ENCODE data around the gene CCDC92.
A peak's percentile ranks its signal among the peaks of the same experiment; 100 is the strongest.

CCDC92 gene, protein sequence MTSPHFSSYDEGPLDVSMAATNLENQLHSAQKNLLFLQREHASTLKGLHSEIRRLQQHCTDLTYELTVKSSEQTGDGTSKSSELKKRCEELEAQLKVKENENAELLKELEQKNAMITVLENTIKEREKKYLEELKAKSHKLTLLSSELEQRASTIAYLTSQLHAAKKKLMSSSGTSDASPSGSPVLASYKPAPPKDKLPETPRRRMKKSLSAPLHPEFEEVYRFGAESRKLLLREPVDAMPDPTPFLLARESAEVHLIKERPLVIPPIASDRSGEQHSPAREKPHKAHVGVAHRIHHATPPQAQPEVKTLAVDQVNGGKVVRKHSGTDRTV

DNA sequence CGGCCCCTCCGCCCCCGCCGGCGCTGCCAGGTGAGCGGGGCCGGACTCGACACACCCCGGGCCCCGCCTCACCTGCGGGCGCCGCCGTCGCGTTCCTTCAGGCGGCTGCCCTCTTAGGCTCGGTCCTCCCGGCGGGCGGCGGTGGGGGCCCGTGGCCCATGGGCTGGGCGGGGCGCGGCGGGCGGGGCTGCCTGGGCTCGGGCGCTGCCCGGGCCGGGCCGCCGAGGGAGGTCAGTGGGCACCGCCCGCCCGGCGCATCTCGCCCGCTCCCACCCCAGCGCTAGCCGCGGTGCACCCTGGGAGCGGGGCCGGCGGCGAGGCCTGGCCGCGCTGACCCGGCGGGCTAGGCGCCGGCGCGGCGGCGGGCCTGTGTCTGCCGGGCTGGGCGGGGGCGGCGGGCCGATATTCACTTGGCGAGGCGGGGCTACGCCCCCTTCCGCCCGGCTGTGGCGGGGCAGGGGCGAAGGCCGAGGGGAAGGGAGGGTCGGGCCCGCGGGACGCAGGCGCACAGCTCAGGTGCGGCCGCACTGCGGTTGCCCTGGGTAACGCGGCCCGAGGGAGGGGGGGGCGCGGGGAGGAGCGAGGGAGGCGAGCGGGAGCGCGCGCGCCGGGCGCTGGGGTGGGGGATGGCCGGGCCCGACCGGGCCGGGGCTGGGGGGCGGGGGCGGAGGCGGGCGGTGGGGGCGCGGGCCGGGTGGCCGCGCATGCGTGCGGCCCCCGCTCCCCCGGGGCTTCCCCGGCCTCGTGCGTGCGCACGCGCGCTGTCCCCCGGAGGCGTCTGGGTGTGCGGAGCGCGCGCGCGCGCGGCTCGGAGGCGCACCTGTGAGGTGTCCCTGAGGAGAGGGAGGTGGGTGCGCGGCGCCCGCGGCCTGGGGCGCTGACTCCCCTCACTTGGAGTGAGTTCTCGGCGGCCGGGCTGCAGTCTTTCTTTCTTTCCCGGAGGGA, at the start of gene CCDC92, which contains the start of gene ZNF664:
Gene CCDC92, minus strand, starts transcription at position 375 of the 945 bp plus-strand sequence. CDS start 28,526 bp downstream, outside the sequence.
Gene ZNF664, plus strand, starts transcription at position 759 of the 945 bp plus-strand sequence. CDS start 38,930 bp downstream, outside the sequence.
- peak; percentile 89 for DNase-seq (ENCODE audit: low read depth)

GRCh38 chr12:124022161-124022560, 49.5 kb upstream of the CCDC92 start:
- DNase-seq (ENCODE audit: low read depth), result no peak

DNA sequence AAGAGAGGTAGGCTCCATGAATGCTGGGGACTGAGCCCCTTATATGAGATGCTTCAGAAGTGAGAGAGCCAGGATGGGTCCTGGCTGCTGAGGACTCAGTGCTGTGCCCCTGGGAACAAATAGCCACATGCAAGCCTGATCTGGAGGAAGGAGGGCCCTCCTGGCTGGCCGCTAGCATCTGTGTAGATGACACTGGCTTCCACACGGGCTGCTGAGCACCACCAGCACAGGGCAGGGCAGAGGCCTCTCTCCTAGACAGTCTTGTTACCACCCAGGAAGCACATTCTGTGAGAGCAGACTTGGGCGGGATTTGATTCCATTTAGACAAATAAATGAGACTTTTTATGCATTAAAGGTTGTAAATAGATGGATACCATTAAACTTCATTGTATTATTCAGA, 48.4 kb upstream of the CCDC92 start:
- no peak for DNase-seq (ENCODE audit: low read depth)

DNA sequence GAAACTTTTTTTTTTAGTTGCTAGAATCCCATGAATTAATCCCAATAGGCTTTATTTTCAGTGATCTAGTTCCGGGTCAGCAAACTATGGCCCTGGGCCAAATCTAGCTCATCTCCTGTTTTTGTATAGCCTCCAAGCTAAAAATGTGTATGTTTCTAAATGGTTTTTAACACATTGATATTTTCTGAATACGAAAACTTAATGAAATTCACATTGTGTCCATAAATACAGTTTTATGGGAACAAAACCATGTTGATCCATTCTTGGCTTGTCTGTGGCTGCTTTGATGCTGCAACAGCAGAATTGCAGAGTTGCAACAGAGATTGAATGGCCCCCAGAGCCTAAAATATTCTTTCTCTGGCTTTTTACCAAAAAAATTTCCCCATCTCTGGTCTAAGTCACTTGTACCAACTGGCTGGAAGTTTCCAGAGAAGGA, 47.9 kb upstream of the CCDC92 start:
- no peak for DNase-seq (ENCODE audit: low read depth)

GRCh38 chr12:124019115-124019514, 46.5 kb upstream of the CCDC92 start:
- no peak for DNase-seq (ENCODE audit: low read depth)

DNA sequence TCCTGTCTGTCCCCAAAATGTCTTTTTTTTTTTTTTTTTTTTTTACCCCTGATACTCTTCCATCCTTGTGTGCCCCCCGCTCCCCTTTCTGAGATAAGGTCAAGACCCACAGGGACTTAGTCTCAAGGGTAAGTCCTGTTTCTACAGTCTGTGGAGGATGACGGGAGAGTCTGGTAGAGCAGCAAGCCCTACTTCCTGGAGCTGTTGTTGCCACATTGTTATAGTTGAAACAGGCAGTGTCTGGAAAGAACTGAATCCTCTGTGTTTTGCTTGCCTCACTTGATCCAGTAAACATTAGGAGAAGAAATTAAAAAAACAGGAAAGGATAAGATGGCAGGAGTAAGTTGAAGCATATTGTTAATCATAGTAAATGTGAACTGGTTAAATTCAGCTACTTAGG, 45.9 kb upstream of the CCDC92 start:
- no peak for DNase-seq (ENCODE audit: low read depth)

DNA sequence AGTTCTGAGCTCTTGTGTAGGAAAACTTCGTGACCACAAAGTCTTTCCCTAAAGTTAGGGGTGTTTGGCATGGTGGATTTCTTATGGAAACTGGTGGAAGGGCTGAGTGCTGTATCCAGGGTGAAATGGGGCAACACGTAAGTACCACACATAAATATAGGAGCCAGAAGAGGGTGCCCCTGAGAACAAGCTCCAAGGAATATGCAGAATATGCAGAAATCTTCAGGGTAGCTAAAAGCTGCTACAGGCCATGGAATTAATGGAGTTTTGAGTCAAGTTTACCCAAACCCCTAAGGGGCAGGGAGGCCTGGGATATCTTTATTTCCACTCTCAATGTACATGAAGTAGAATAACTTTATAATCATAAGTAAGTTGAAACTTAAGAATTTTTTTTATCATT, 44.4 kb upstream of the CCDC92 start:
- no peak for DNase-seq (ENCODE audit: low read depth)

DNA sequence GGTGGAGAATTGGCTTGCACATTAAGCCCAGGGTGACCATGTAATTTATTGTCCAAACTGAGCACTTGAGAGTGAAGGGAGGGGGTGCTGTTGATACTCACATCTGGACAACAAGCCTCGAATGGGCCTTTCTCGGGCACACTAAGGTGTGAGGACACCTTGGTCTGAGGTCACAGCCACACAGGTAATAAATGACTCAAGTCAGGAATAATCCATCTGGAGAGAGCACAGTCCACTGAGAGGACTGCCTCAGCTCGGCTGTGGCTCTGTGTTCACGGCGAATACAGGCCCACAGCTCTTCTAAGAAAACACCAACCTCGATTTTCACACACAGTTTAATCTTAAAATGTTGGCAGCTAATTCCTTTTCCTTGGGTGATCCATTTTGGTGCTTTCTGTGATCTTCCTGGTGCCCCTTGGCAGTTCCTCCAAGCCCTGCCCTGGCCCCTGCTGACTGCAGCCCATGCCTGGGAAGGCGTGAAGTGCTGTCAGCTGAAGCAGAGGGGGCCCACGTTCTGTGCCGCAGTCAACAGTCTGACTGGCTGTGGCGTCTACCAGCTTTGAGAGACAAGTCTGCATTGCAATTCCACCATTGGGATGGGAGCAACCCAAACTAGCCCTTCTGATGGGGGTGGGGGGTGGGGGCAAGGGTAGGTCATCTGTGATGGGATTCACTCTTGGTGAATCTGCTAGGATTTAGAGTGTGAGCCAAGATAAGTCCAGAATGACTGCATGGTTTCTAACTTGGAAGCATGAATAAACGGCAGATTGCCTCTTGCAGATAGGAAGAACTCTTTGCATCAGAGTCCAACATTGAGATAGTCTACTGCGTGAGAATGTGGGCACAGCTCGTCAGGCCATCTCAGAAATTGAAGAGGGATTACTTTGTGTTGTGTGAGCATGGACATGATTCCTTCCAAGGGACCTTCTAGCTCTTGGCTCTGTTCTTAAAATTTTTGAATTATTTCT, 43.1 kb upstream of the CCDC92 start:
- DNase-seq (ENCODE audit: low read depth), result no peak

- no peak for DNase-seq (ENCODE audit: low read depth)
Observed at GRCh38 chr12:124013073-124013472, 40.4 kb upstream of the CCDC92 start.

- no peak for DNase-seq (ENCODE audit: low read depth)
Observed at GRCh38 chr12:124011435-124012115, 38.9 kb upstream of the CCDC92 start.

DNA sequence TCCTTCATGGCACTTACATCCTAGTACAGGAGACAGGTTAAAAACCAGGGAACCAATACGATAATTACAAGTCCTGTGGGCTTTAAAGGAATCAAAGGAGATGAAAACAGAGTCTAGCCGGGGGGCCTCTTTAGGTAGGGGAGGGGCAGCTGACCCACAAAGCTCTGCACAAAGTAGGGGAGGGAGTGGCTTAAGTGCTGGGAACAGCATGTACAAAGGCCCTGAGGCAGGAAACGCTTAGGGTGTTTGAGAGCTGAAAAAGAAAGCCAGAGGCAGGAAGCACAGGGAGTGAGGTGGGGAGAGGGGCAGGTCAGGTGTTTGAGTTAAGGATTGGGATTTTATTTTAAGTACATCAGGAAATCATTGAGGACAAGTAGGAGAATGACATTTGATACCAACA, 38.1 kb upstream of the CCDC92 start:
- DNase-seq (ENCODE audit: low read depth), result no peak

DNA sequence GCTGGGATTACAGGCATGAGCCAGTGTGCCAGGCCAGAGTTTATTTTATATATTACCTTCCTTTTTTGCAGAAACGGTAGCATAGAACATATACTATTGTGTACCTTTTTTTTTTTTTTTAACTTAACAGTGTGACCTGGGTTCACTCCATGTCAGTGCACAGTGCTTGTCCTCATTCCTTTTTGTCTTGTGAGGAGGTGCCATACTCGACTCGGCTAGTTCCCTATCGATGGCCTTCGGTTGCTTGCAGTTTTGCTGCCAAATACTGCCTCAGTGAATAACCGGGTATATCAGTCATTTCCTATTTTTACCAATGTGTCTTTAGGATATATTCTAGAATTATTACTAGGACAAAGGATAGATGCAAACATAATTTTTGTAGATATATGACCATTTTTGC, 37.1 kb upstream of the CCDC92 start:
- DNase-seq (ENCODE audit: low read depth), result no peak

- DNase-seq (ENCODE audit: low read depth), result no peak
Observed at GRCh38 chr12:124008595-124008994, 36.0 kb upstream of the CCDC92 start.

DNA sequence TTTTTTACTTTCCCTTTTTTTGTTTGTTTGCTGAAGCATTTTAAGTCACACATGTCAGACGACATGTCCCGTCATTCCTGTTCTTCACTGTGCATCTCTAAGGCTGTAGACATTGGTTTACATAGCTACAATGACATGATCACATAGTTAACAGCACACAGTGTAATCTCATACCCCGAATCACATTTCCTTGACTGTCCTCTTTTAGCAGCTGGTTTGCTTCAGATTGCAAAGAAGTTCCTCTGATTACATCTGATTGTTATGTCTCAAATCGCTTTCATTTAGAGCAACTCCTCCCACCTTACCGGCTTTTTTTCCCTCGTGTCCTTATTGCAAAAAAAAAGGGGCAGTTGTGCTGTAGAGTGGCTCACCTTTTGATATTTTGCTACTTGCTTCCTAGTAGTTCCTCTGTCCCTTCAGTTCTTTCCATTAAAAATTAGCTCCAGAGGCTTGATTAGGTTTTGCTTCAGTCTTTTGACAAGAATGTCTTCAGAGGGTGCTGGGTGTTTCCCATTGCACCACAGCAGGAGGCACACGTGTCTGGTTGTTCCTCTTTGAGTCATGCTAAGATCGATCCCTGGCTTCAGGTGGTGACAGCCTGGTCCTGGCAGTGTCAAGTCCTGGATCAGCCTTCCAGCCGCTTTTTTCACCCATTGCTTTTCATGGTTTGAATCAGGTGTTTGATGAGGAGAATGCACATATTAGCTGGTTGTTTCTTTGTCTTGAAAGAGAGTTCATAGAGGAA, 35.4 kb upstream of the CCDC92 start:
- no peak for DNase-seq (ENCODE audit: low read depth)

DNA sequence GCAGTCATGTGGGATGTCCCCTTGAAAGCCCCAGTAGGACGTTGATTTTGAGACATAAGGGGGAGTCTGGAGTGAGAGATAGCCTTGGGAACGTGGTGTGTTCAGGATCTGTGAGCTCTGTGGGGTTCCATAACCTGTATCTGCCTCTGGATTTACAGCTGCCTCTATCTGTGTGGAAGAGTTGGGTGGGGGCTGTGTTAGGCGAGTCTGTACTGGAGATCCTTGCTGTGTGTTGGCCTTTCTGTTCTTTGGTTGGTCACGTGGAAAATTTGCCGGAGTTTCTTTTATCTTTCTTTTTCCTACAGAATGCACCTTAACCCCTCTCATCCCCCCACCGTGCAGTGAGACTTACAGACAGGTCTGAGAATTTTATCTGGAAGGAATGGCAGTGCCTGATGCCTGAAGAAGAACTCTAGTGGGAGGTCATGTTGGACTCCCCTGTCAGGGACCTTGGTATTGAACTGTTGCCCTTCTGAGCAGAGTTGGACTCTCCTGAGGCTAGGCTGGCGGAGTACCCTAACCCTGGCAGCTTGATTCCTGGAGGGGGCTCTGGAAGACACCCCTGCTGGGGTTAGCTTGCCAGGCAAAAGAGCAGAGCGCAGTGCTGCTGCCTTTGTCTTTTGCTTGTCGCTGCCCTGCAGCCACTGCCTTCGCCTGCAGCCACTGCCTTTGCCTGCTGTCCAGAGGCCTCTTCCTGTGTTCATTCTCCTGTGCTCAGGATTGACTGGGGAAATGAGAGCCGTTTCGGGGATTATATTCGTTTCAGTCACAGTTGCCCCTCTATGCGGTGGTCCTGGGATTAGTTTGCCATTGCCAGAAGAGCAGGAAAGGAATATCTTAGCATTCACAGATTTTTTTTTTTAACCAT, 34.4 kb upstream of the CCDC92 start:
- no peak for DNase-seq (ENCODE audit: low read depth)

DNA sequence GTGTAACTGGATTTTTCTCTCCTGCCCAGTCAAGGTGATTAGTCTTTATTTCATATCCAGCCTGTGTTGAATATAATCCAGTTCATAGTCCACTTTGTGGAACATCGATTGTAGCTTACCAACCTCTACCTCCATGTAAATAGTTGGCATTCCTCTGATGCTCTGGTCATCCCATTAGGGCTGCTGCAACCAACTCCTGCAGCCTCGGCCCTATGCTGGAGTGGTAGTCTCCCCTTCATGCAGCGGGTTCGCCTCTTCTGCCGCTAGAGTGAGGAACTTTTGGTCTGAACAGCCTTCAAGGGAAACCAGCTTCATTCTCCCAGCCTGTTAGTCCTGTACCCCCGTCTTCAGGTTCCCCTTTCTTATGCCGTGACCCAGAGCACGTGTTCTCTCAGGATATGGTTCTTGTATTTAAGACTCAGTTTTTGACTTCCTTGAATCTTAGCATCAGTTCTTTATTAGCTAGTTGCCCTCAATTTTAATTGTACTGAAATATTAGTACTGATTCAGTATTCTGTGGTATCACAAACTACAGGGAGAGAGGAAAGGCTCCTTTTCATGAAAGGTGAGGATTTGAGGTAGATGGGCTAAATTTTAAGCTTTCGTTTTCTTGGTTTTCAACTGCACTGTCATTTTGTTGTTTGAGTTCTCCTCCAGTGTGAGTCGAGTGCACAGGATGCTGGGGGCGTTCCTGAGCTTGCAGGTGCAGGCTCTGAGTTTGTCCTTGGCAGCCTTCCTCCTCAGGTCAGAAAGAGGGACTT, 33.6 kb upstream of the CCDC92 start:
- no peak for DNase-seq (ENCODE audit: low read depth)

- no peak for DNase-seq (ENCODE audit: low read depth)
Observed at GRCh38 chr12:124004233-124004875, 31.7 kb upstream of the CCDC92 start.

DNA sequence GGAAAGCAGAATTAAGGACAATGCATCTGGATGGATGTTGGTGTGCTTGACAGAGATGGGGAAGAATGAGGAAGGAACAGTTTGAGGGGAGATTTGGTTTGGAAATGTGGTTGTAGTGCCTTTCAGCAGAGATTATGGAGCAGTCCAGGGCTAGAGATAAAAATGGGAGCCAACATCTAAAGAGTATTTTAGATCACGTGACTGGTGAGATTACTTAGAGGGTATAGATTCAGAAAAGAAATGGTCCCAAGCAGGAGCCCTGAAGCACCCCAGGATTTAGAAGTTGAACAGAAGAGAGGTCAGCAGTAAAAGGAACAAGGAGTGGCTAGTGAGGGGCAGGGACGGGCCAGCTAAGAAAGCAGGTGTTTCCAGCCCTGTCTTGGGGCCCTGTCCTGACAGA, 30.0 kb upstream of the CCDC92 start:
- no peak for DNase-seq (ENCODE audit: low read depth)
